Tibial artery (tissue), 4 donors: ENCODE results near the gene B4GALT5.
"Not testable (repeated sequence)": the region's sequence is repeated elsewhere in the genome, so short reads cannot be mapped to it uniquely, and the experiment has no call there.

Experiments used
- DNase-seq, 2 donors: peaks; one replicate each; pipeline ENCODE4 v3.0.0-alpha.2; 2019
- H3K27ac ChIP-seq, 2 donors: fragments of 200-600 bp; sonication (generic) in 1 of 2; 1 replicate in 1 of 2; 2 replicates in 1 of 2; pipeline ENCODE4 v1.5.1; 2018 to 2019; ENCODE audit warnings: mild to moderate bottlenecking in 1 of 2
- H3K27me3 ChIP-seq, 2 donors: fragments of 200-600 bp; sonication (generic) in 1 of 2; one replicate each; pipeline versions ENCODE4 v1.5.1 to v1.6.0; 2016 to 2019
- H3K36me3 ChIP-seq, 3 donors: fragments of 200-600 bp; sonication (generic) in 2 of 3; one replicate each; pipeline ENCODE4 v1.5.1; 2016 to 2019; ENCODE audit warnings: mild to moderate bottlenecking in 2 of 3
- H3K4me1 ChIP-seq, 4 donors: fragments of 200-600 bp; sonication (generic) in 2 of 4; 1 replicate in 3 of 4; 2 replicates in 1 of 4; pipeline ENCODE4 v1.5.1; 2016 to 2019
- H3K4me3 ChIP-seq, 2 donors: fragments of 200-600 bp; sonication (generic) in 1 of 2; 1 replicate in 1 of 2; 2 replicates in 1 of 2; pipeline ENCODE4 v1.5.1; 2018 to 2019; ENCODE audit warnings: mild to moderate bottlenecking in 2 of 2
- H3K9me3 ChIP-seq, 3 donors: fragments of 200-600 bp; sonication (generic) in 1 of 3; one replicate each; pipeline ENCODE4 v1.5.1; 2016 to 2019
- CTCF ChIP-seq, 2 experiments: fragments of 200-600 bp in 1 of 2; fragments of 450-650 bp in 1 of 2; IDR thresholded peaks; one replicate each; pipeline ENCODE4 v1.5.1; 2017 to 2019; ENCODE audit warnings: antibody characterized with exemption in 2 of 2, mild to moderate bottlenecking in 1 of 2, moderate library complexity in 1 of 2
- intact Hi-C: fragments of 100-400 bp; cut with DNase I; formaldehyde crosslinking; loops from one replicate; pipeline ENCODE4 v1.15.0; 2023; ENCODE audit warnings: low total_unique reads

Gene B4GALT5

GRCh38 chr20:49727894-49728885, 14.5 kb upstream of the B4GALT5 start:
- intact Hi-C loops: no loop called here

GRCh38 chr20:49727478-49727877, 13.8 kb upstream of the B4GALT5 start:
- H3K27me3 ChIP-seq: no peaks in the 10 kb centered on the region
- no peaks in the 10 kb centered on the region for H3K9me3 ChIP-seq
- no peak overlapping the region for H3K27ac ChIP-seq
- TF ChIP-seq CTCF (IDR thresholded peaks at IDR 0.05): no peak
- no peak overlapping the region for H3K4me3 ChIP-seq
- DNase-seq: no peak
- intact Hi-C loops: no loop called here
- no peaks in the 10 kb centered on the region for H3K36me3 ChIP-seq
- peaks cover 0 to 6% (median 0%) of the 10 kb centered on the region in 4 donors for H3K4me1 ChIP-seq

More at GRCh38 chr20:49727894-49728885, 14.5 kb upstream of the B4GALT5 start:
- Histone ChIP-seq H3K9me3 (no peaks in the 10 kb centered on the region), H3K4me3 (no peak overlapping the region), H3K27me3 (no peaks in the 10 kb centered on the region), H3K27ac (no peak overlapping the region), H3K36me3 (no peaks in the 10 kb centered on the region), H3K4me1 (peaks cover 0 to 6% (median 0%) of the 10 kb centered on the region in 4 donors)
- DNase-seq: no peak
- no peak for TF ChIP-seq CTCF (IDR thresholded peaks at IDR 0.05)

GRCh38 chr20:49725694-49726093, 12.0 kb upstream of the B4GALT5 start:
- no peak for DNase-seq
- Histone ChIP-seq H3K4me1 (peaks cover 0 to 6% (median 0%) of the 10 kb centered on the region in 4 donors), H3K27me3 (no peaks in the 10 kb centered on the region), H3K9me3 (no peaks in the 10 kb centered on the region), H3K36me3 (no peaks in the 10 kb centered on the region), H3K27ac (no peak overlapping the region), H3K4me3 (no peak overlapping the region)
- no peak for TF ChIP-seq CTCF (IDR thresholded peaks at IDR 0.05)
- intact Hi-C loops: no loop called here

GRCh38 chr20:49725224-49725606, 11.5 kb upstream of the B4GALT5 start:
- H3K9me3 ChIP-seq, H3K27me3 ChIP-seq, H3K36me3 ChIP-seq, DNase-seq, H3K27ac ChIP-seq, intact Hi-C loops, H3K4me3 ChIP-seq, H3K4me1 ChIP-seq: not testable (repeated sequence)

GRCh38 chr20:49724408-49725223, 10.9 kb upstream of the B4GALT5 start:
- Histone ChIP-seq H3K4me3 (no peak overlapping the region), H3K9me3 (no peaks in the 10 kb centered on the region), H3K27ac (no peak overlapping the region), H3K4me1 (peaks cover 0 to 9% (median 5%) of the 10 kb centered on the region in 4 donors), H3K36me3 (no peaks in the 10 kb centered on the region), H3K27me3 (no peaks in the 10 kb centered on the region)
- no peak for TF ChIP-seq CTCF (IDR thresholded peaks at IDR 0.05)
- intact Hi-C loops: no loop called here
- peak; percentile 67 to 70 for DNase-seq

- not testable (repeated sequence) for H3K27me3 ChIP-seq, H3K27ac ChIP-seq, H3K36me3 ChIP-seq
These were observed 10.1 kb upstream of the B4GALT5 start for GRCh38 chr20:49723758-49724157.

GRCh38 chr20:49721326-49721725, 7.6 kb upstream of the B4GALT5 start:
- peaks cover 0 to 29% (median 7%) of the 10 kb centered on the region in 4 donors for H3K4me1 ChIP-seq
- H3K36me3 ChIP-seq, H3K4me3 ChIP-seq, H3K27ac ChIP-seq, H3K9me3 ChIP-seq, H3K27me3 ChIP-seq, intact Hi-C loops, DNase-seq: not testable (repeated sequence)

More at GRCh38 chr20:49723758-49724157, 10.1 kb upstream of the B4GALT5 start:
- intact Hi-C loops, H3K4me3 ChIP-seq, DNase-seq, H3K9me3 ChIP-seq: not testable (repeated sequence)
- peaks cover 0 to 18% (median 7%) of the 10 kb centered on the region in 4 donors for H3K4me1 ChIP-seq
